ENCODE results near the gene SERTAD2.

Gene SERTAD2

DNA sequence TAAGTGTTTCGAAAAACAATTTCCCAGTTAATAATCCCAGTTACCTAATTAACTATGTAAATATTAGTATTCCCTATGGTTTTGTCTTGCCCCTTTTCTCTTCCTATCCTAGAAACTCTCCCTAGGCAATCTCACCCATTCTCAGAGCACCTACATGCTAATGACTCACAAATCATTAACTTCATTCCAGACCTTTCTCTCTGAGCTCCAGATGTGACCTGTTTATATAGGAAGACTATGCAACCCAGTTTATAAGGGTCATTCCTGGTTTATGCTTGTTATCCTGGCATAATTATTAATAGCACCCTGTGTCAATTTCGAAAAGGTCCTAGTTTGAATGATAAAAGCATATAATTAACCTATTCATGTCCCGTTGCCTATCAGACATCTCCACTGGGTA is 14.8 kb upstream of the SERTAD2 start:
- TF ChIP-seq, protein P1, sequence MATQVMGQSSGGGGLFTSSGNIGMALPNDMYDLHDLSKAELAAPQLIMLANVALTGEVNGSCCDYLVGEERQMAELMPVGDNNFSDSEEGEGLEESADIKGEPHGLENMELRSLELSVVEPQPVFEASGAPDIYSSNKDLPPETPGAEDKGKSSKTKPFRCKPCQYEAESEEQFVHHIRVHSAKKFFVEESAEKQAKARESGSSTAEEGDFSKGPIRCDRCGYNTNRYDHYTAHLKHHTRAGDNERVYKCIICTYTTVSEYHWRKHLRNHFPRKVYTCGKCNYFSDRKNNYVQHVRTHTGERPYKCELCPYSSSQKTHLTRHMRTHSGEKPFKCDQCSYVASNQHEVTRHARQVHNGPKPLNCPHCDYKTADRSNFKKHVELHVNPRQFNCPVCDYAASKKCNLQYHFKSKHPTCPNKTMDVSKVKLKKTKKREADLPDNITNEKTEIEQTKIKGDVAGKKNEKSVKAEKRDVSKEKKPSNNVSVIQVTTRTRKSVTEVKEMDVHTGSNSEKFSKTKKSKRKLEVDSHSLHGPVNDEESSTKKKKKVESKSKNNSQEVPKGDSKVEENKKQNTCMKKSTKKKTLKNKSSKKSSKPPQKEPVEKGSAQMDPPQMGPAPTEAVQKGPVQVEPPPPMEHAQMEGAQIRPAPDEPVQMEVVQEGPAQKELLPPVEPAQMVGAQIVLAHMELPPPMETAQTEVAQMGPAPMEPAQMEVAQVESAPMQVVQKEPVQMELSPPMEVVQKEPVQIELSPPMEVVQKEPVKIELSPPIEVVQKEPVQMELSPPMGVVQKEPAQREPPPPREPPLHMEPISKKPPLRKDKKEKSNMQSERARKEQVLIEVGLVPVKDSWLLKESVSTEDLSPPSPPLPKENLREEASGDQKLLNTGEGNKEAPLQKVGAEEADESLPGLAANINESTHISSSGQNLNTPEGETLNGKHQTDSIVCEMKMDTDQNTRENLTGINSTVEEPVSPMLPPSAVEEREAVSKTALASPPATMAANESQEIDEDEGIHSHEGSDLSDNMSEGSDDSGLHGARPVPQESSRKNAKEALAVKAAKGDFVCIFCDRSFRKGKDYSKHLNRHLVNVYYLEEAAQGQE (IDR thresholded peaks at IDR 0.05; ENCODE audit: insufficient replicate concordance, low read depth): no peak
- no peak for TF ChIP-seq POLR2AphosphoS5 (IDR thresholded peaks at IDR 0.05; ENCODE audit: low read depth)
- no peak for TF ChIP-seq GABPA (IDR thresholded peaks at IDR 0.05; ENCODE audit: low read depth)
- TF ChIP-seq SPI1 (IDR thresholded peaks at IDR 0.05; ENCODE audit: borderline replicate concordance, low read depth): no peak
- TF ChIP-seq, protein P2, sequence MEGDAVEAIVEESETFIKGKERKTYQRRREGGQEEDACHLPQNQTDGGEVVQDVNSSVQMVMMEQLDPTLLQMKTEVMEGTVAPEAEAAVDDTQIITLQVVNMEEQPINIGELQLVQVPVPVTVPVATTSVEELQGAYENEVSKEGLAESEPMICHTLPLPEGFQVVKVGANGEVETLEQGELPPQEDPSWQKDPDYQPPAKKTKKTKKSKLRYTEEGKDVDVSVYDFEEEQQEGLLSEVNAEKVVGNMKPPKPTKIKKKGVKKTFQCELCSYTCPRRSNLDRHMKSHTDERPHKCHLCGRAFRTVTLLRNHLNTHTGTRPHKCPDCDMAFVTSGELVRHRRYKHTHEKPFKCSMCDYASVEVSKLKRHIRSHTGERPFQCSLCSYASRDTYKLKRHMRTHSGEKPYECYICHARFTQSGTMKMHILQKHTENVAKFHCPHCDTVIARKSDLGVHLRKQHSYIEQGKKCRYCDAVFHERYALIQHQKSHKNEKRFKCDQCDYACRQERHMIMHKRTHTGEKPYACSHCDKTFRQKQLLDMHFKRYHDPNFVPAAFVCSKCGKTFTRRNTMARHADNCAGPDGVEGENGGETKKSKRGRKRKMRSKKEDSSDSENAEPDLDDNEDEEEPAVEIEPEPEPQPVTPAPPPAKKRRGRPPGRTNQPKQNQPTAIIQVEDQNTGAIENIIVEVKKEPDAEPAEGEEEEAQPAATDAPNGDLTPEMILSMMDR (IDR thresholded peaks at IDR 0.05; ENCODE audit: insufficient read depth, low read length): no peak
- no peak overlapping the region for H3K27ac ChIP-seq (replicated peaks)
- no peak for DNase-seq (ENCODE audit: low read depth in 1 of 2, low spot score in 1 of 2)
- H3K4me3 ChIP-seq (replicated peaks; ENCODE audit: insufficient read depth, low read length): no peak overlapping the region
- H3K27me3 ChIP-seq (ENCODE audit: insufficient read depth, poor library complexity, severe bottlenecking): no peaks in the 10 kb centered on the region

DNA sequence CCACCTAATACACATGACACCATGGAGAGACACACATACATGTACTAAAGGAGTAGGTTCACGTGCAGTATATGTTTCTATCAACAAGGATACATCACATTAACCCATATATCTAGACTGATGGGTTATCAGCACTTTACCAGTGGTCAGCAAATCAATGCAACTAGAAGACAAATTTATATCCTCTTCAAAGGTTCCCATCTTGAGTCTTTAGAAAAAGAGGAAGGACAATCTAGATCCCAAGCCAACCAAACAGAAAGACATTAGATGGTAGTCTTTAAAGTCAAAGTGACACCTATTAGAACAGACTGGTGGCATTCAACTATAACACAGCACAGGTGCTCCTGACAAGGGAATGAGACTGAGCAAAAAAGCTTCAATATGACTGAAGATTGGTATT is 13.8 kb upstream of the SERTAD2 start:
- no peak overlapping the region for H3K4me3 ChIP-seq (replicated peaks; ENCODE audit: insufficient read depth, low read length)
- no peaks in the 10 kb centered on the region for H3K27me3 ChIP-seq (ENCODE audit: insufficient read depth, poor library complexity, severe bottlenecking)
- DNase-seq (ENCODE audit: low read depth in 1 of 2, low spot score in 1 of 2): no peak
- TF ChIP-seq GABPA (IDR thresholded peaks at IDR 0.05; ENCODE audit: low read depth) (no peak), POLR2AphosphoS5 (IDR thresholded peaks at IDR 0.05; ENCODE audit: low read depth) (no peak), SPI1 (IDR thresholded peaks at IDR 0.05; ENCODE audit: borderline replicate concordance, low read depth) (peak; percentile 53; the same call in 1 of the 2 replicates)
- TF ChIP-seq, protein P2 (IDR thresholded peaks at IDR 0.05; ENCODE audit: insufficient read depth, low read length): no peak
- TF ChIP-seq, protein P1 (IDR thresholded peaks at IDR 0.05; ENCODE audit: insufficient replicate concordance, low read depth): peak; percentile 87
- peak overlapping the region; percentile 48 for H3K27ac ChIP-seq (replicated peaks)

DNA sequence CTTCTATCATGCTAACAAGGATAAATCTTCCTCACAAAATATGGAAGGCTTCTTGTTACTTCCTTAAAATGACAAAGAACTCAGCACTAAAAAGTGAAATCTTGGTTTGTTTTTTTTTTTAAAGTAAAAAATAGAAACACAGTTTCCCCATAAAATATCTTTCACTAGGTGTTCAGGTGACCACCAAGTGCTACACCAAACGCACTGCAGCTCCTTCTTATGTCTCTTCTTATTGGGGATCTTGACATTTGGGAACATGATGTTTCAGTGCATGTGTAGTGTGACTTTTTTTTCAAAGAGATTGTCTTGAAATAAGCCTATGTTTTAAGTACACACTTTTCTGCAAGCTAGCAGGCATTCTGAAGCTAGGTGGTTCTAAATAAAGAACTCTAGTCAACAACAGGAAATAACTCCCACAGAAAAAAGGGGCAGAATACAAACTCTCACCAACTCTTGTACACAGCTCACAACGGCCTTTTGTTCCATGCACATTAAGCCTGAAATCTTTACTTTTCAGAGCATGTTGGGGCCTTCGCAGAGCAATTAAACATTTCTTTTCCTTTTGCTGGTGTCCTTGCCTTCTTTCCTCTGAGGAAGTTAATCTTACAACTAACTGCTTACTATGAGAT is 13.2 kb upstream of the SERTAD2 start:
- TF ChIP-seq, protein P2 (IDR thresholded peaks at IDR 0.05; ENCODE audit: insufficient read depth, low read length): no peak
- TF ChIP-seq GABPA (IDR thresholded peaks at IDR 0.05; ENCODE audit: low read depth): no peak
- TF ChIP-seq, protein P1 (IDR thresholded peaks at IDR 0.05; ENCODE audit: insufficient replicate concordance, low read depth): no peak
- no peak for TF ChIP-seq POLR2AphosphoS5 (IDR thresholded peaks at IDR 0.05; ENCODE audit: low read depth)
- TF ChIP-seq SPI1 (IDR thresholded peaks at IDR 0.05; ENCODE audit: borderline replicate concordance, low read depth): no peak
- no peaks in the 10 kb centered on the region for H3K27me3 ChIP-seq (ENCODE audit: insufficient read depth, poor library complexity, severe bottlenecking)
- peak overlapping the region; percentile 48 for H3K27ac ChIP-seq (replicated peaks)
- no peak overlapping the region for H3K4me3 ChIP-seq (replicated peaks; ENCODE audit: insufficient read depth, low read length)
- DNase-seq (ENCODE audit: low read depth in 1 of 2, low spot score in 1 of 2): no peak
